GM12872 (cell line): Measurements from ENCODE around the gene ANKRD35.

Experiments
- TF ChIP-seq, protein P1 (sequence below): IDR thresholded peaks from 3 replicates; pipeline ENCODE4 v1.5.1; 2011; ENCODE audit warnings: low read depth, mild to moderate bottlenecking, low read length, moderate library complexity; ENCODE audit not compliant: insufficient read depth

ANKRD35 gene, protein sequence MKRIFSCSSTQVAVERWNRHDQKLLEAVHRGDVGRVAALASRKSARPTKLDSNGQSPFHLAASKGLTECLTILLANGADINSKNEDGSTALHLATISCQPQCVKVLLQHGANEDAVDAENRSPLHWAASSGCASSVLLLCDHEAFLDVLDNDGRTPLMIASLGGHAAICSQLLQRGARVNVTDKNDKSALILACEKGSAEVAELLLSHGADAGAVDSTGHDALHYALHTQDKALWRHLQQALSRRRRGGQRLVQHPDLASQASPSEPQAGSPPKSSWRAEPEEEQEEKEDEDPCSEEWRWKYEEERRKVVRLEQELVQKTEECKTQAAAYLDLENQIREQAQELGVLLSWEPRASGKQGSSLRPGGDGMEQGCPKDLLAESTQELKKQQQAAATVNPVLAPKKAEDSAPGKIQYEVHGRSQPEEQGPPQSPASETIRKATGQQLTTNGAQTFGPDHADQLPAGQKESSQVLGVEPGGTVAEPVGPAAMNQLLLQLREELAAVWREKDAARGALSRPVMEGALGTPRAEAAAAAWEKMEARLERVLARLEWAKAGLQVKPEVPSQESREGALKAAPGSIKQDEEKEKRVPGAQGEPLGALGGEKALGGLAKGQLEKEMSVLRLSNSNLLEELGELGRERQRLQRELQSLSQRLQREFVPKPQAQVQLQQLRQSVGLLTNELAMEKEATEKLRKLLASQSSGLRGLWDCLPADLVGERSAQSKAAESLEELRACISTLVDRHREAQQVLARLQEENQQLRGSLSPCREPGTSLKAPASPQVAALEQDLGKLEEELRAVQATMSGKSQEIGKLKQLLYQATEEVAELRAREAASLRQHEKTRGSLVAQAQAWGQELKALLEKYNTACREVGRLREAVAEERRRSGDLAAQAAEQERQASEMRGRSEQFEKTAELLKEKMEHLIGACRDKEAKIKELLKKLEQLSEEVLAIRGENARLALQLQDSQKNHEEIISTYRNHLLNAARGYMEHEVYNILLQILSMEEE

DNA sequence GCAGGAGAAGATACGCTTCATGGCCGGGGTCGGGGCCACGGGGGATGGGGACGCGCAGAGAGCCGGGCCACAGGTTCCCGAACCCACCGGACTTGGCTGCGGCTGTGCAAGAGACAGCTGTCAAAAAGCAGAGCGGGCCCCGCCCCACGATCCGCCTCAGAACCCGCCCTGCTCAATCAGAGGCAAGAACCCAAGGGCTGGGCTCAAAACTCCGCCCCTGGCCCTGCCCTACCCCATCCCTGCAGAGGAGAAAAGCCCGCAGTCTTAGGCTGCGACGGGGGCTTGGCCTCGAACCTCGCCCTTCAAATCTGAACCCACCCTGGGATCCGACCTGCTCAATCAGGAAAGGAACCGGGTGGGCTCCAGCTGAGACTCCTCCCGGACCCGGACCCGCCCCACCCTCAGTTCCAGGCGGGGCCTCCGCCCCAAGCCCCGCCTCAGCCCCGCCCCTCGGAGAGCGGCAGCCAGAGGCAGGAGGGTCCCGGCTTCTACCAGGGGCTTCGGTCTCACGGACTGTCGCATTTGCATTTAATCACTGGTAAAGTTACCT, at the start of gene ANKRD35:
Gene ANKRD35, minus strand, starts transcription at position 129 of the 550 bp plus-strand sequence. Its CDS starts 108 bp downstream, at position 21.
- TF ChIP-seq, protein P1, sequence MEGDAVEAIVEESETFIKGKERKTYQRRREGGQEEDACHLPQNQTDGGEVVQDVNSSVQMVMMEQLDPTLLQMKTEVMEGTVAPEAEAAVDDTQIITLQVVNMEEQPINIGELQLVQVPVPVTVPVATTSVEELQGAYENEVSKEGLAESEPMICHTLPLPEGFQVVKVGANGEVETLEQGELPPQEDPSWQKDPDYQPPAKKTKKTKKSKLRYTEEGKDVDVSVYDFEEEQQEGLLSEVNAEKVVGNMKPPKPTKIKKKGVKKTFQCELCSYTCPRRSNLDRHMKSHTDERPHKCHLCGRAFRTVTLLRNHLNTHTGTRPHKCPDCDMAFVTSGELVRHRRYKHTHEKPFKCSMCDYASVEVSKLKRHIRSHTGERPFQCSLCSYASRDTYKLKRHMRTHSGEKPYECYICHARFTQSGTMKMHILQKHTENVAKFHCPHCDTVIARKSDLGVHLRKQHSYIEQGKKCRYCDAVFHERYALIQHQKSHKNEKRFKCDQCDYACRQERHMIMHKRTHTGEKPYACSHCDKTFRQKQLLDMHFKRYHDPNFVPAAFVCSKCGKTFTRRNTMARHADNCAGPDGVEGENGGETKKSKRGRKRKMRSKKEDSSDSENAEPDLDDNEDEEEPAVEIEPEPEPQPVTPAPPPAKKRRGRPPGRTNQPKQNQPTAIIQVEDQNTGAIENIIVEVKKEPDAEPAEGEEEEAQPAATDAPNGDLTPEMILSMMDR: no peak

DNA sequence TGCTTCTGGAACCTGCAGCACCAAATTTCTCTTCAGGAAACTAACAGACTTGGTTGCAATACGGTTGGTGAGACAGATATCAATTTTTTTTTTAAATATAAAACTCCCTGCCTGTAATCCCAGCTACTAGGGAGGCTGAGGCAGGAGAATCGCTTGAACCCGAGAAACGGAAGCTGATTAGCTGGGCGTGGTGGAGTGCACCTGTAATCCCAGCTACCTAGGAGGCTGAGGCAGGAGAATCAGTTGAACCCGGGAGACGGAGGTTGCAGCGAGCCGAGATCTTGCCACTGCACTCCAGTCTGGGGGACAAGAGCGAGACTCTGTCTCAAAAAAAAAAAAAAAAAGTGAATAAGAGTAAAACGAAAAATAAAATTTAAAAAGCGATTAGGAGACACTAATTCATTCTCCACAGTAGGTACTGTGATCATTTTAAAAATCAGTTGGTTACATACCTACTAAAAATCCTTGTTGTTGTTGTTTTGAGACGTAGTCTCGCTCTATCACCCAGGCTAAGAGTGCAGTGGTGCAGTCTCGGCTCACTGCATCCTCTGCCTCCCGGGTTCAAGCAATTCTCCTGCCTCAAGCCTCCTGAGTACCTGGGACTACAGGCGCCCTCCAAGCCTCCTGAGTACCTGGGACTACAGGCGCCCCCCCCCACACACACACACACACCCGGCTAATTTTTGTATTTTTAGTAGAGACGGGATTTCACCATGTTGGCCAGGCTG, 42.4 kb upstream of the ANKRD35 start:
- TF ChIP-seq, protein P1: no peak

DNA sequence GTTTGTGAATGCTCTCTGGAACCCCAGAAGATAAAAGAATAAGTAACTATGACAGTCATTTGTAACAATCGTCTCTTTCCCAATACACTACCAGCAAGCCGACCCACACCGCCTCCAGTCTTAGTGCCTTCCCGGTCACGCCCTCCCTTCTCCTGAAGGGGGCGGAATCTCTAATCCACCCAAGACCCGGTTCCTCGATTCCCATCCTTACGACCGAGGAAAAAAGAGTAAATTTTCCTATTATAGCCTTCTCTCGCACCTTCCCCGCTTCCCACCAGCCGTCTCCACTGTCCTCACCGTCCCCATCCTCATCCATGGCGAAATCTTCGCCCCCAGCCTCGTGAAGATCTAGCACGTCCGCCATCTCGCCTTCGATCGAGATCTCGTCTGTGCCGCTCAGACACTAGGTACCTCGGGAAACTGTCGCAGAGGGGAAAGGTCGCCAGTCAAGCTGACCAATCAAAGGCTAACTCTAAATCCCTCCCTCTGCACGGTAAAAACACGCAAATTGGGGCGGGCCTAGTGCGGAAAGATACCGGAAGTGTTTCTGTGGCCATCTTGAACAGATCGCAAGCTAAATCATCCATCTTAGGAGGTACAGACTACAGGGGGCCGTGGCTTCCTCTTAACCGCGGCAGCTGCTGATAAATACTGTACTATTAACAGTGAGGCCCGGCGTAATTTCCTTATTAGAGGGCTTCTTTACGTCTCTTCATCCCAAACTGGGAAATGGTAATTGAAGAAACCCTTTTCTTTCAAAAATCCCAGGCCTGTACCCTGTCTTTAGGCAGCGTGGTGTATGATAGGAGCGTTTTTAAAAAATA, 41.6 kb upstream of the ANKRD35 start, which contains the start of gene RBM8A:
Gene RBM8A, minus strand, starts transcription at position 422 of the 824 bp plus-strand sequence. Its CDS starts 58 bp downstream, at position 364.
- TF ChIP-seq, protein P1: peak; percentile 75

DNA sequence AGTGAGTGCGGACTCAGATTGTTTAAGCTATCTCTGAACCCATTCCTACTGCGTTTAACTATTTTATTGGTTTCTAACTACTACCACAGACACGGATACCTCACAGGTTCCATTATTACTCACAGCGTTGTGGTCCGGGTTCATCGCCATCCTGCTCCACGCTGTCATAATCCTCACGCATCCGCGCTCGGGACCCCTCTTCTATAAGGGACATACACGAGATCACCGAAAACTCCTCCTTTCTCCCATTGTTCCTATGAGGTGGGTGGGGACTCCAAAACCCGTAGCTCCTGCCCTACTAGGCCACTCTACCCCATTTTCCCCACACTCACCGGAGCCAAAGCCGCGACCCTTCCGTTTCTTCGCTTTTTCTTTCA, 41.0 kb upstream of the ANKRD35 start:
- TF ChIP-seq, protein P1: no peak

GRCh38 chr1:145922266-145922665, 36.6 kb upstream of the ANKRD35 start:
- TF ChIP-seq, protein P1: no peak
